ENCODE data around the gene SPACA6. TPM values are rescaled to one million over a fixed set of nuclear protein-coding genes. Genes with fewer than 3 reads are reported as not detected.

The SPACA6 gene
- total RNA-seq, 1 experiment from 2014 or later: 18.9 TPM

DNA sequence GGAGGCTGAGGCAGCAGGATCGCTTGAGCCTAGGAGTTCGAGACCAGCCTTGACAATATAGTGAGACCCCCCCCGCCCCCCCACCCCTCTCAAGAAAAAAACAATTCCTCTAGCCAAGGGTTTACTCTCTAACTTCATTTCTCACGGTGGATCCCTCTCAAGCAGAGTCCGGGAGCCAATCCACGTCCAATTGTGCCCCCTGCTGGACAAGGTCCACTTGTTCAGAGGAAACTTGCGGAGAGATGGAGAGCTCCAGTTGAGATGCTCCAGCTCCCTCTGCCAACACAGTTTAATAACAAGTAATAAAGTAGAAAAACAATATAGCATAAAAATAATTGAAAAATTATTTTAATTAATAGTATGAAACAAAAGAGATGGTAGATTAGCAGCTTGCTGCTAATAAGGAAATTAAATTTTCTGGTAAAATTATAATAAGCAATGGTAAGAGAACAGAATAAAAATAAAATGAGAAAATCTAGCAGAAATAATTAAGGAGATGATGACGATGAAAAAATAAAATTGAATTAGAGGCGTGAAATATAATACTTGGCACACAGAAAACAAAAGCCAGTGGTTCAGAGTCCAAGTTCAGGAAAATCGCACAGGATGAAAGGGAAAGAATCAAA is 32.0 kb upstream of the SPACA6 start:
- Histone ChIP-seq H4K91ac (ENCODE audit: insufficient read length, low read depth, low read length) (no peak overlapping the region), H2BK20ac (ENCODE audit: low read depth, low read length, poor library complexity, severe bottlenecking) (no peak overlapping the region), H2BK15ac (ENCODE audit: low read depth, low read length) (no peak overlapping the region), H3K4me1 (ENCODE audit: insufficient read depth, low read length) (no peaks in the 10 kb centered on the region), H3K9me3 (ENCODE audit: control insufficient read depth, low read depth, low read length) (no peaks in the 10 kb centered on the region), H2AK5ac (ENCODE audit: insufficient read length, low read length) (no peak overlapping the region), H3K18ac (ENCODE audit: insufficient read length, low read depth, low read length) (no peak overlapping the region), H3T11ph (ENCODE audit: low read length) (no peak overlapping the region), H4K5ac (ENCODE audit: insufficient read length, low read depth, low read length) (no peak overlapping the region), H3K79me2 (ENCODE audit: insufficient read depth, low read length) (no peaks in the 10 kb centered on the region), H3K9ac (ENCODE audit: extremely low read depth, insufficient read length, low read length) (no peak overlapping the region), H4K20me1 (ENCODE audit: control insufficient read depth, insufficient read depth, insufficient read length) (no peaks in the 10 kb centered on the region), H2BK5ac (ENCODE audit: insufficient read length, low read length) (no peak overlapping the region), H2AFZ (ENCODE audit: low read length) (no peak overlapping the region), H3K4ac (ENCODE audit: low read depth, low read length) (no peak overlapping the region), H2BK120ac (ENCODE audit: low read depth, low read length, poor library complexity, severe bottlenecking) (no peak overlapping the region), H2BK12ac (ENCODE audit: insufficient read length, low read depth, low read length) (no peak overlapping the region), H3K27me3 (ENCODE audit: insufficient read depth, low read length) (no peaks in the 10 kb centered on the region), H3K23ac (ENCODE audit: insufficient read length, low read depth, low read length) (no peak overlapping the region), H3K79me1 (ENCODE audit: insufficient read depth, low read depth, low read length, poor library complexity, severe bottlenecking) (no peaks in the 10 kb centered on the region), H3K14ac (ENCODE audit: insufficient read depth, low read length) (no peak overlapping the region), H3K56ac (ENCODE audit: insufficient read length, low read depth, low read length) (no peak overlapping the region), H3K27ac (ENCODE audit: insufficient read length, low read depth, low read length) (no peak overlapping the region), H4K8ac (replicated peaks; ENCODE audit: insufficient read length, low read depth, low read length) (no peak overlapping the region), H3K4me2 (ENCODE audit: insufficient read depth, insufficient read length, low read length) (no peak overlapping the region), H3K23me2 (ENCODE audit: insufficient read length, low read depth, low read length, poor library complexity, severe bottlenecking) (no peaks in the 10 kb centered on the region)
- Mint-ChIP-seq H3K36me3 (ENCODE audit: insufficient read depth in 1 of 3, low read depth in 3 of 3) (peaks cover 0 to 2% (median 0%) of the 10 kb centered on the region in 3 experiments; a peak in 3 of 7 replicates), H3K27me3 (ENCODE audit: low read depth) (peaks cover 28% of the 10 kb centered on the region), H3K4me3 (no peak overlapping the region), H3K27ac (no peak overlapping the region), H3K4me1 (peaks cover 0 to 4% of the 10 kb centered on the region in 2 experiments; a peak in 1 of 4 replicates), H3K9me3 (peaks cover 9 to 37% of the 10 kb centered on the region in 2 experiments)
- WGBS (ENCODE audit: extremely low coverage, insufficient read length, low lambda C conversion rate): no CpG with 5 or more reads among the region's 10 CpGs
- TF ChIP-seq, protein P1, sequence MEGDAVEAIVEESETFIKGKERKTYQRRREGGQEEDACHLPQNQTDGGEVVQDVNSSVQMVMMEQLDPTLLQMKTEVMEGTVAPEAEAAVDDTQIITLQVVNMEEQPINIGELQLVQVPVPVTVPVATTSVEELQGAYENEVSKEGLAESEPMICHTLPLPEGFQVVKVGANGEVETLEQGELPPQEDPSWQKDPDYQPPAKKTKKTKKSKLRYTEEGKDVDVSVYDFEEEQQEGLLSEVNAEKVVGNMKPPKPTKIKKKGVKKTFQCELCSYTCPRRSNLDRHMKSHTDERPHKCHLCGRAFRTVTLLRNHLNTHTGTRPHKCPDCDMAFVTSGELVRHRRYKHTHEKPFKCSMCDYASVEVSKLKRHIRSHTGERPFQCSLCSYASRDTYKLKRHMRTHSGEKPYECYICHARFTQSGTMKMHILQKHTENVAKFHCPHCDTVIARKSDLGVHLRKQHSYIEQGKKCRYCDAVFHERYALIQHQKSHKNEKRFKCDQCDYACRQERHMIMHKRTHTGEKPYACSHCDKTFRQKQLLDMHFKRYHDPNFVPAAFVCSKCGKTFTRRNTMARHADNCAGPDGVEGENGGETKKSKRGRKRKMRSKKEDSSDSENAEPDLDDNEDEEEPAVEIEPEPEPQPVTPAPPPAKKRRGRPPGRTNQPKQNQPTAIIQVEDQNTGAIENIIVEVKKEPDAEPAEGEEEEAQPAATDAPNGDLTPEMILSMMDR (conservative IDR thresholded peaks at IDR 0.05): peak; percentile 73
- DNase-seq: peak; percentile 74
